RCC 7860 (cell line): ENCODE measurements around the gene NBEA.
"Not testable (repeated sequence)": the region's sequence is repeated elsewhere in the genome, so short reads cannot be mapped to it uniquely, and the experiment has no call there.

Experiments used
- DNase-seq: peaks from one replicate; pipeline ENCODE4 v3.0.0-alpha.2; 2015; ENCODE audit warnings: low spot score
- FAIRE-seq: peaks from 2 replicates; lab custom pipeline; 2012; peaks lifted over from hg19 to GRCh38; lab: Jason Lieb, UNC

The NBEA gene

GRCh38 chr13:34941835-34942731 lies at the start of gene NBEA:
TSS of gene NBEA (plus strand) at chr13:34942270. CDS start at chr13:34942821, 551 bp downstream.
- FAIRE-seq = no peak
- peak; percentile 33 for DNase-seq

GRCh38 chr13:34894756-34895155 lies 47.3 kb upstream of the NBEA start:
- DNase-seq = no peak
- FAIRE-seq = no peak

DNA sequence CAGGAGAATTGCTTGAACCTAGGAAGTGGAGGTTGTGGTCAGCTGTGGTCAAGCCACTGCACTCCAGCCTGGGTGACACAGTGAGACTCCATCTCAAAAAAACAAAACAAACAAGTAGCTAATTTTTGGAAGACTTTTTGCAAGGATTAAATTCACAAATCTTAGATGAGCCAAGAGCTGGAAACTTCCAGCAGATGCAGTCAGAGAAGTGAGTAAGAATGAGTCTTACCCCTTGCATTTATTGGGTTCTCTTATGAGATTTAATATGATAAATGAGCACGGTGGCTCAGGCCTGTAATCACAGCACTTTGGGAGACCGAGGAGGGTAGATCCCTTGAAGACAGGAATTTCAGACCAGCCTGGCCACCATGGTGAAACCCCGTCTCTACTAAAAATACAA lies 44.9 kb upstream of the NBEA start:
- no peak for FAIRE-seq
- no peak for DNase-seq

DNA sequence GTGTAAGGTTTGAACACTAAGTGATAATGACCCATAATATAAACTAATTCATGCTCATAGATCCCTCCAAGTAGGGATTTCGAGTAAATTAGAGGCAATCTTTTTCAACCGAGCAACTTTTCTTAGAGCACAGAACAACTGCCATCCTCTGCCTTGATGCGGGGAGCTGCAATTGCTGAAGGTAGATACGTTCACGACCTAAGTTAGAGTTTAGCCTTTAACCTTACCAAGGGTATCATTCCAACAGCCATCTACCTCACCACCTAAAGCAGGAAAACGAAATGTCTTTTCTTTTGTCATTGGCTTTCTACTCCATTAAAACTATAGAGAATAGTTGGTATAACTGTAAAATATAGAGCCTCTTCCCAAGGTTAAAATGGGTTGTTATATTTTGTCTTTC lies 42.2 kb upstream of the NBEA start:
- FAIRE-seq = no peak

GRCh38 chr13:34900288-34900739 lies 41.8 kb upstream of the NBEA start:
- FAIRE-seq = no peak

More for the DNA sequence above, 42.2 kb upstream of the NBEA start:
- DNase-seq = no peak

GRCh38 chr13:34901572-34901971 lies 40.5 kb upstream of the NBEA start:
- DNase-seq (no peak), FAIRE-seq (no peak)

More at GRCh38 chr13:34900288-34900739, 41.8 kb upstream of the NBEA start:
- no peak for DNase-seq

DNA sequence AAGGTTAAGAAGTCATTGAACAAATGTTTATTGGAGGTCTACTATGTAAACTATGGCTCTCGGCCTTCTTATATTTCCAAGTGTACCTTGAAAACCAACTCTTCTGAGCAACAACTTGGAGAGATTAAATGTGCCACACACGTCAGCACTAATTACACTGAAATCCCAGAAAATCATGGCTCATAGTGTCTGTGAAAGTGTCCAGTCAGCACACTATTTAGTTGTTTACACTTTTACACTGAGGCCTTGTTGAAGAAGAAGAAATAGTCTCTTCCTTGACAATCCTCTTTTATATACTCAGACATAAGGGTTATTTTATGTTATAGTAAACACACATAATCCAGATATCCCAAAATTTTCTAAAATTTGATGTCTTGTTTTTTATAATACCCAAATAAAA lies 30.9 kb upstream of the NBEA start:
- FAIRE-seq (no peak), DNase-seq (no peak)

- FAIRE-seq (no peak), DNase-seq (no peak)
Measured at GRCh38 chr13:34913040-34913439, 29.0 kb upstream of the NBEA start.

GRCh38 chr13:34914416-34914815 lies 27.7 kb upstream of the NBEA start:
- DNase-seq = no peak
- FAIRE-seq = no peak

DNA sequence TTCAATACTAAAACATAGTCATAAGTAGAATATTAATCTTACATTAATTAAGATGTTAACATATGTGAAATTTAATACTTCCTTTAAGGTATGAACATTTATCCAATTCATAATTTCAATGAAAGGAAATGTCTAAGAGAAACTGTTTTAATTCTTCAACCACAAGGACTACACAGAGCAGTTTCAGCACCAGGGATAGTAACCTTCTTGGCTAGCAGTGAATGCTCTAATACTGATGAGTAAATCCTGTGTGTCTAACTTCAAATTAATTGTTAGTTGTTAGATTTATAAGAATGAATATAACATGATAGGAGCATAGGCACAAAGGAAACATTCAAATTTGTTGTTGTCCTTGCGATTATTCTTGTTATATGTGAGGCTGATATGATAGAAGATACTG lies 15.6 kb upstream of the NBEA start:
- FAIRE-seq = no peak
- no peak for DNase-seq

DNA sequence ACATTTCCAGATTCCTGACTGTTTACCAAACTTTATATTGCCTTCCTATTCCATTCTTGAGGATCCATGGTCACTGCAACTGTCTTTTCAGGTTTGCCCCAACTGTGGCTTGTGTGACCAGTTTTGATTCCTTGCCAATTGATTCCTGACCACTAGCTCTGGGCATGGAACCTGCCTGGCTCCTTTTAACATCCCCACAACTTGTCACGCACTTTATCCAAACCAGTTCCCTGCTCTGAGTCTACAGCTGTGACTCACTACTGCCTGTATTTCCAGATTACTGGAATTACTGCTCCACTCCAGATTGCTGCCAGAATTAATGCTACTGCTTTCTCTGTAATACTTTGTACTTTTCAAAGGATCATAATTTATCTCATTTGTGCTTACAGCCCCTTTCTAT lies 13.4 kb upstream of the NBEA start:
- not testable (repeated sequence) for DNase-seq, FAIRE-seq

DNA sequence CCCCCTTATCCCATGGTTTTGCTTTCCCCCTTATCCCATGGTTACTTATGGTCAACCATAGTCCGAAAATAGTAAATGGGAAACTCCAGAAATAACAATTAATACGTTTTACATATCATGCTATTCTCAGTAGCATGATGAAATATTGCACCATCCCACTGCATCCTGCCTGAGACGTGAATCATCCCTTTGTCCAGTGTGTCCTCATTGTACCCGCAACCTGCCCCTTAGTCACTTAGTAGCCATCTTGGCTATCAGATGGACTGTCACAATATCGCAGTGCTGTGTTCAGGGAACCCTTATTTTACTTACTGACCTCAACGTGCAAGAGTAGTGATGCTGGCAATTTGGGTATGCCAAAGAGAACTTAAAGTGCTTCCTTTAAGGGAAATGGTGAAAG lies 10.5 kb upstream of the NBEA start:
- no peak for FAIRE-seq
- no peak for DNase-seq

DNA sequence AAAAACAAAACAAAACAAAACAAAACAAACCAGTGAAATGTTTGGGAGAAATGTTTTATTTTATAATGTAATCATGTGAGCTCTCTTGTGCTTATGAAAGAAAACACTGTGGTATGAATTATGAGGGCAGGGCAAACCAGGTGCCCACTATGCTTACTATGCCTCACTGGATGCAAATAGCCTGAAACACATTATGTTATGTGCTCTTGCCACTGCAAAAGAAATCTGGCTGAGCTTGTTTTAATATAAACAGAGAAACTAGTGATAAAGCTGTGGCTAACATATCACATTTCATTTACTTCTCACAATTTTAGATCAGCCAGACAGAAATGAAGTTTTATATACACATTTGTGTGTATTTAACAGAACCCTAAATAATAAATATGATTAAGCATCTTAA lies 8.7 kb upstream of the NBEA start:
- DNase-seq = no peak
- no peak for FAIRE-seq

DNA sequence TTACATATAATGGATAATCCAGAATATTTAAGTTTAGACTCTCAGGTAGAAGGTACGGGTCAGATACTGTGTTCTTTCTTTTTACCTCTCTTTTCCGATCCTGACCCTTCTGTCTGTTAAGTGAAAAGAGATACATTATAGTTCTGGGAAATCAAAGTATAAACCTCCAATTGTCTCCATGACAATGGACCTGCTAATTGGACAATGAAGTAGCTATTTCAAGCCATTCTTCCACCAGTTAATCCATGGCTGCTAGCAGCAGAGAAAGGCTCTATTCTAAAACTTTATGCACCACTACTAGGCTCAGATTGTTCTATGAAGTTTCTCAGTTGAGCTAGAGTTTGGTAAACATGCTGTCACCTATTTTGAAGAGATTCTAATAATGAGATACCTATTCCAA lies 8.3 kb upstream of the NBEA start:
- no peak for DNase-seq
- FAIRE-seq = no peak

DNA sequence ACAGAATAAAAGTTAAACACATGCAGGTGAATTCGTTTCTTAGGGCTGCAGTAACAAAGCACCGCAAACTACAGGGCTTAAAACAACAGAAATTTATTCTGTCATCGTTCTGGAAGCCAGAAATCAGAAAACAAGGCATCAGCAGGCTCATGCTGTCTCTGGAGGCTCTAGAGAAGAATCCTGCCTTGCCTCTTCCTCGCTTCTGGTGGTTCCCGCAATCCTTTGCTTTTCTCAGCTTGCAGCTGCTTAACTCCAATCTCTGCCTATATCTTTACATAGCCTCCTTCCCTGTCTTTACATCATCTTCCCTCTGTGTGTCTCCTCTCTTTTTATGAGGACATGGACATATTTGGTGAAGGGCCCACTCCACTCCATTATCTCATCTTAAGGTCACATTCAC lies 6.2 kb upstream of the NBEA start:
- DNase-seq (no peak), FAIRE-seq (no peak)

DNA sequence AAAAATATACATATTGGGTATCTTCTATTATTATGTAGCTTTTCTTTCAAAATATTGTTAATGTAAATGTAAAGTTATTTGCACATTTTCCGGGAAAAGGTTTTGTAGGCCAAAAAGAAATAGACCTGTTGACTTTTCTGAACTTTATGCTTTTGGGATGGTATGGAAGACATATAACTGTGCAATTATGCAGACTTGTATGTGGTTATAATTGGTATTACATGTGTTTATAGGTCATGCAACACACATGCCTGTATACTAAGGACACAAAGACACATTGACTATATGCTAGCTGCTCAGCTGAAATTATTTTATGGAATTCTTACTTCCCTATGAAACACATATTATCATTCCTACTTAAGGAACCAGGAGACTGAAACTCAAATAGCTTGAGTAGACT lies 2.3 kb upstream of the NBEA start:
- DNase-seq (no peak), FAIRE-seq (no peak)

DNA sequence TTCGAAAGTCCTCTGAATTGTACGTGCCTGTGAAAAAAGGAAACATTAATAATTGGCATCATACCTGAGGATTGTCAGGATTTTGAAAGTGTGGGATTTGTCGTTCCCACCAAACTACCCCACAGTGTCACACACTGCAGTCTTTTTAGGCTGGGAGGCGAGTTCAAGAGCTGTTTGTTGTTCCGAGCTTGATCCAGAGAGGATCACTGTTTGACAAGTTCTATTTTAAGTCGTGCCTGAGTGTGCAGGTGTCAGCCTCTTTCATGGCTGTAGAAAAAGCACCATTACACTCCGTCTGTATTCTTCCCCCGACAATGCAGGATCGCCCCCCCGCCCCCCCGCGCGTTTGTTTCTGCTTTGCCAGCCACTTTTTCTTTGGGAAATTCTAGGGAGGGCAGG lies 635 bp upstream of the NBEA start:
- no peak for FAIRE-seq
- DNase-seq = no peak

GRCh38 chr13:34942732-34943435 lies 814 bp downstream of the NBEA start:
- DNase-seq (no peak), FAIRE-seq (no peak)

- DNase-seq = no peak
- FAIRE-seq = no peak
Measured at GRCh38 chr13:34943436-34944273, 1.6 kb downstream of the NBEA start.

DNA sequence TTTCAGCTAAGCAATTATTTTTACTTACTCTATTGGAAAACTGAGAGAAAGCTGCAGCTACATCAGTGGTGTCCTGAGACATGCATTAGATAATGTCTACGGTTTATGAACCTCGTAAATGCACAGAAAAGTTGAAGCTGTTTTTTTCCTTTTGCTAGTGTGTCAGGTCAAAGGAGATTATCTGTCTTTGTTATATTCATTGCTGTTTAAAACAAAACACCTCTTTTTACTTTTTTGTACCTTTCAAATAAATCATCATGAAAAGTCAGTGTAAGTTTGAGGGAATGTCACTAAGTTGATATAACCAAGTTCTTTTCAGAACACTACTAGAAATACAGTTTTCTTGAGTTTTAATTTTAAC lies 2.2 kb downstream of the NBEA start:
- DNase-seq = no peak
- no peak for FAIRE-seq

GRCh38 chr13:34944751-34945150 lies 2.7 kb downstream of the NBEA start:
- DNase-seq = no peak
- peak; percentile 53 for FAIRE-seq
